HEK293 (cell line): ENCODE data around the gene TMEM250.

Experiments
- CTCF ChIA-PET: fragments of 350-600 bp; formaldehyde crosslinking; extraction: SDS; loops from one replicate; lab custom pipeline; 2021; ENCODE audit warnings: antibody characterized with exemption; lab: Yijun Ruan, JAX
- POLR2A ChIA-PET: fragments of 300-600 bp; formaldehyde crosslinking; extraction: SDS; loops from one replicate; lab custom pipeline; 2020; ENCODE audit warnings: antibody characterized with exemption, inconsistent platforms; lab: Yijun Ruan, JAX
- H3K27ac ChIP-seq: fragments of 200-500 bp; sonication (Bioruptor generic); 2 replicates; pipeline ENCODE4 v1.5.1; 2014; ENCODE audit warnings: low read depth, low read length, control low read depth, inconsistent platforms; ENCODE audit errors: extremely low read depth
- H3K36me3 ChIP-seq, 2 experiments: fragments of 200-500 bp in 1 of 2; sonication (Bioruptor generic) in 1 of 2; 1 replicate in 1 of 2; 2 replicates in 1 of 2; pipeline ENCODE4 v1.5.1; 2014 to 2017; ENCODE audit warnings: inconsistent platforms in 2 of 2, low read length in 2 of 2; ENCODE audit not compliant: control insufficient read depth in 2 of 2, insufficient read depth in 1 of 2
- H3K4me1 ChIP-seq: fragments of 200-500 bp; sonication (Bioruptor generic); 2 replicates; pipeline ENCODE4 v1.5.1; 2014; ENCODE audit warnings: mild to moderate bottlenecking, low read length, inconsistent platforms; ENCODE audit not compliant: control insufficient read depth, insufficient read depth
- H3K4me3 ChIP-seq: 2 replicates; pipeline ENCODE4 v1.5.1; 2011; ENCODE audit warnings: low read depth, mild to moderate bottlenecking, control low read depth, low read length, moderate library complexity
- H3K9me3 ChIP-seq: fragments of 200-500 bp; sonication (Bioruptor generic); 2 replicates; pipeline ENCODE4 v1.5.1; 2014; ENCODE audit warnings: low read depth, low read length, inconsistent platforms; ENCODE audit not compliant: control insufficient read depth, insufficient read depth
- GLI2 ChIP-seq: fragments of 450-650 bp; formaldehyde crosslinking; IDR thresholded peaks from 2 replicates; pipeline ENCODE4; 2017; ENCODE audit warnings: missing biosample characterization, missing genetic modification characterization, low read depth, borderline replicate concordance
- GLIS2 ChIP-seq: fragments of 450-650 bp; formaldehyde crosslinking; IDR thresholded peaks from 2 replicates; pipeline ENCODE4 v1.5.1; 2016; ENCODE audit warnings: missing biosample characterization, missing genetic modification characterization
- KLF8 ChIP-seq: fragments of 450-650 bp; formaldehyde crosslinking; IDR thresholded peaks from 2 replicates; pipeline ENCODE4 v1.5.1; 2016; ENCODE audit warnings: missing biosample characterization, missing genetic modification characterization
- OSR2 ChIP-seq: fragments of 450-650 bp; formaldehyde crosslinking; IDR thresholded peaks from 2 replicates; pipeline ENCODE4 v1.5.1; 2016; ENCODE audit warnings: missing biosample characterization, missing genetic modification characterization
- REPIN1 ChIP-seq: fragments of 450-650 bp; formaldehyde crosslinking; IDR thresholded peaks from 2 replicates; pipeline ENCODE4 v1.5.1; 2017; ENCODE audit warnings: missing biosample characterization, missing genetic modification characterization, low read depth
- REST ChIP-seq: fragments of 450-650 bp; formaldehyde crosslinking; IDR thresholded peaks from 2 replicates; pipeline ENCODE4 v1.5.1; 2016; ENCODE audit warnings: missing biosample characterization, missing genetic modification characterization
- YY2 ChIP-seq: fragments of 450-650 bp; formaldehyde crosslinking; IDR thresholded peaks from 2 replicates; pipeline ENCODE4 v1.5.1; 2016; ENCODE audit warnings: missing biosample characterization, missing genetic modification characterization
- ZBTB20 ChIP-seq: fragments of 450-650 bp; formaldehyde crosslinking; IDR thresholded peaks from 2 replicates; pipeline ENCODE4 v1.5.1; 2016; ENCODE audit warnings: missing biosample characterization, missing genetic modification characterization
- ZEB2 ChIP-seq: fragments of 450-650 bp; formaldehyde crosslinking; IDR thresholded peaks from 2 replicates; pipeline ENCODE4 v1.5.1; 2016; ENCODE audit warnings: missing biosample characterization, missing genetic modification characterization
- ZFHX2 ChIP-seq: fragments of 450-650 bp; formaldehyde crosslinking; conservative IDR thresholded peaks from 2 replicates; pipeline ENCODE4 v1.5.1; 2016; ENCODE audit warnings: missing biosample characterization, missing genetic modification characterization
- ZNF24 ChIP-seq: fragments of 450-650 bp; formaldehyde crosslinking; IDR thresholded peaks from 2 replicates; pipeline ENCODE4 v1.5.1; 2016; ENCODE audit warnings: missing biosample characterization, missing genetic modification characterization
- ZNF274 ChIP-seq, 2 experiments: fragments of 200-500 bp in 1 of 2; fragments of 450-650 bp in 1 of 2; sonication (Bioruptor generic) in 1 of 2; formaldehyde crosslinking in 1 of 2; IDR thresholded peaks; 2 replicates each; pipeline versions ENCODE4 v1.5.1 to v1.6.1; 2014 to 2016; ENCODE audit warnings: borderline replicate concordance in 1 of 2, inconsistent platforms in 1 of 2, low read length in 1 of 2, missing biosample characterization in 1 of 2, missing genetic modification characterization in 1 of 2
- ZNF302 ChIP-seq: fragments of 450-650 bp; formaldehyde crosslinking; IDR thresholded peaks from 2 replicates; pipeline ENCODE4 v1.5.1; 2016; ENCODE audit warnings: missing biosample characterization, missing genetic modification characterization, low read depth
- ZNF350 ChIP-seq: fragments of 450-650 bp; formaldehyde crosslinking; IDR thresholded peaks from 2 replicates; pipeline ENCODE4 v1.5.0; 2017; ENCODE audit warnings: missing biosample characterization, mild to moderate bottlenecking, missing genetic modification characterization
- ZNF514 ChIP-seq: fragments of 450-650 bp; formaldehyde crosslinking; IDR thresholded peaks from 2 replicates; pipeline ENCODE4 v1.5.1; 2016; ENCODE audit warnings: missing biosample characterization, missing genetic modification characterization
- ZNF600 ChIP-seq: fragments of 450-650 bp; formaldehyde crosslinking; IDR thresholded peaks from 2 replicates; pipeline ENCODE4 v1.5.1; 2016; ENCODE audit warnings: missing biosample characterization, missing genetic modification characterization
- ZNF677 ChIP-seq: fragments of 450-650 bp; IDR thresholded peaks from 2 replicates; pipeline ENCODE4 v1.5.0; 2018; ENCODE audit warnings: missing biosample characterization, mild to moderate bottlenecking, missing genetic modification characterization, moderate library complexity
- ZNF701 ChIP-seq: fragments of 450-650 bp; formaldehyde crosslinking; IDR thresholded peaks from 2 replicates; pipeline ENCODE4 v1.5.1; 2016; ENCODE audit warnings: missing biosample characterization, missing genetic modification characterization
- TF ChIP-seq, protein P1 (sequence below): fragments of 450-650 bp; formaldehyde crosslinking; conservative IDR thresholded peaks from 2 replicates; pipeline ENCODE4 v1.5.1; 2016; ENCODE audit warnings: low read depth, missing biosample characterization, missing genetic modification characterization
- TF ChIP-seq, protein P2 (sequence below): fragments of 450-650 bp; formaldehyde crosslinking; IDR thresholded peaks from 2 replicates; pipeline ENCODE4 v1.5.1; 2016; ENCODE audit warnings: missing biosample characterization, missing genetic modification characterization
- TF ChIP-seq, protein P3 (sequence below): fragments of 450-650 bp; formaldehyde crosslinking; IDR thresholded peaks from 2 replicates; pipeline ENCODE4 v1.5.1; 2016; ENCODE audit warnings: missing biosample characterization, missing genetic modification characterization, borderline replicate concordance

The TMEM250 gene

DNA sequence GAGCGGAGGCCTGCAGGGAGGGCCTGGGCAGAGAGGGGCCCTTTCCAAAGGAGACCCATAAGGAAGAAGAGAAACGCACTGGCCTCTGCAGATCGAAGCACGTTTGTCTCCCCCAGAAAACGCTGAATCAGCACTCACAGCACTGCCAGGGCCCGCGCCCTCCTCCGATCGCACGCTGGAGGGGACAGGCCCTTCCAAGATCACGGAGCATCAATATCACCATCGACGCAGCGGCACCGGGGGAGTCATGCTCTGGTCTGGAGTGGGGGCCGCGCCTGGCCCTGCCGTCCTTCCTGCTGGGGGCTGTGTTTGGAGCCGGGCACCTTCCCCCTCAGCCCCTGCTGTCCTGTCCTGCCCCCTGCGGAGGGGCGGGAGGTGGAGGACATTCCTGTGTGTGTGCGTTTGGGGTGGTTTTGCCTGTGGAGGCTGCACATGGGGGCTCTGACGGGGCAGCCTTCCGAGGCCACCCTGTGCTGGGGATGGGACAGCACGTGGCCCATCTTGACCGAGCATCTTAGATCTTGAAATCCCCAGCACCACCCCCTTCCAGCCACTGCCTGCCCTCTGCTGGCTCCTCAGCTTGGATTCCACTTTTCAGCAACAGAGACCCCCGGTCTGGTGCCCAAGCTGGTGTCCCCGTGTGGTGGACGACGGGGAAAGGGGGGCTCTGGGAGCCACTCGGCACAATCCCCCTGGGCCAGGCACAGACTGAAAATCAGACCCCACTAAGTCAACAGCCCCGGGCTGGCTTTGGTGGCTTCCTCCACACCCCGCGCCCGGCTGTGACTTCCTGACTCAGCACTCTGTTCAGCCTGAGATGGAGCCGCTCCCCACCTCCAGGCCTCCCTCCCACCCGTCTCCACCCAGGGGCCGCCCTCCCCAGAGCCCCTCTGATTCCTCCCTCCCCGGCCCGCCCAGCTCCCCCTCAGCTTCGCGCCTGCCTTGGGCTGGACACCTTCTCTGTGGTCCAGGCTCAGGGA, 8.3 kb downstream of the TMEM250 start (continued):
- TF ChIP-seq ZFHX2 (tag by site-specific recombination) = peak; percentile 57; the same call in 1 of the 2 replicates
- TF ChIP-seq REPIN1 (tag by site-specific recombination) = no peak
- no peak for TF ChIP-seq ZNF274 (IDR thresholded peaks at IDR 0.05; ENCODE audit: low read length)
- TF ChIP-seq ZNF274 (tag by site-specific recombination; IDR thresholded peaks at IDR 0.05; ENCODE audit: borderline replicate concordance) = no peak
- TF ChIP-seq, protein P1, sequence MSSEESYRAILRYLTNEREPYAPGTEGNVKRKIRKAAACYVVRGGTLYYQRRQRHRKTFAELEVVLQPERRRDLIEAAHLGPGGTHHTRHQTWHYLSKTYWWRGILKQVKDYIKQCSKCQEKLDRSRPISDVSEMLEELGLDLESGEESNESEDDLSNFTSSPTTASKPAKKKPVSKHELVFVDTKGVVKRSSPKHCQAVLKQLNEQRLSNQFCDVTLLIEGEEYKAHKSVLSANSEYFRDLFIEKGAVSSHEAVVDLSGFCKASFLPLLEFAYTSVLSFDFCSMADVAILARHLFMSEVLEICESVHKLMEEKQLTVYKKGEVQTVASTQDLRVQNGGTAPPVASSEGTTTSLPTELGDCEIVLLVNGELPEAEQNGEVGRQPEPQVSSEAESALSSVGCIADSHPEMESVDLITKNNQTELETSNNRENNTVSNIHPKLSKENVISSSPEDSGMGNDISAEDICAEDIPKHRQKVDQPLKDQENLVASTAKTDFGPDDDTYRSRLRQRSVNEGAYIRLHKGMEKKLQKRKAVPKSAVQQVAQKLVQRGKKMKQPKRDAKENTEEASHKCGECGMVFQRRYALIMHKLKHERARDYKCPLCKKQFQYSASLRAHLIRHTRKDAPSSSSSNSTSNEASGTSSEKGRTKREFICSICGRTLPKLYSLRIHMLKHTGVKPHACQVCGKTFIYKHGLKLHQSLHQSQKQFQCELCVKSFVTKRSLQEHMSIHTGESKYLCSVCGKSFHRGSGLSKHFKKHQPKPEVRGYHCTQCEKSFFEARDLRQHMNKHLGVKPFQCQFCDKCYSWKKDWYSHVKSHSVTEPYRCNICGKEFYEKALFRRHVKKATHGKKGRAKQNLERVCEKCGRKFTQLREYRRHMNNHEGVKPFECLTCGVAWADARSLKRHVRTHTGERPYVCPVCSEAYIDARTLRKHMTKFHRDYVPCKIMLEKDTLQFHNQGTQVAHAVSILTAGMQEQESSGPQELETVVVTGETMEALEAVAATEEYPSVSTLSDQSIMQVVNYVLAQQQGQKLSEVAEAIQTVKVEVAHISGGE (tag by site-specific recombination) = no peak

DNA sequence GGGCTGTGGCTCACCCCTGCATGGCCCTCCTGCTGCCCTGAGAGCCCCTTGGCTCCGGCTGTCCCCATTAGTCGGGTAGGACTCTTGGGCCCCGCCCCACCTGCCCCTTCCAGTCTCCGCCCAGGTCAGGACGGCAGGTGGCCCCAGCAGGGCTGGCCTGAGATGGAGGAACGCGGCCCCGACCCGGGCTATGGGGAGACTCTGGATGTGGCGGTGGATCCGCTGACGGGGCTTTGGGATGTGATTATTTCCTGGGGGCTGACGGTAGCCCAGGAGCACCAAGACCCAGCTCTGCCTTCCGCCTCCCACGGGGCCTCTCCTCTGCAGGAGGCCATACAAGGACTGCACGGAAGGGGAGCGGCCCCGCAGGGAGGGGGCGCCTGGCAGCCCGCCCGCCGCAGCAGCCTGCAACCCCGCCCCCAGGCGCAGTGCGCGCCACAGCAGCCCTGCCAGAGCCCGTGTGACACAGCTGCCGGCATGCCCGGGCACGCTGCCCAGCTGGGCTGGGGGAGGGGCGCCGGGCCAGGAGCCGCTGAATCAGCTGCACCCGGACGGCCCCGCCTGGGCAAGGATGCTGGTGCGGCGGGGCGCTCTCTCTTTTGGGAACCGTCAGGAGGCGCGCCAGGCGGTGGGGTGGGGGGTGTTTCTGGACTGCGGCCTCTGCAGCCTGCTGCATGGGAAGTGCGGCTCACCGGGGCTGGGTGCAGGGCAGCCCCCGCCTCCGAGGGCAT, 9.2 kb downstream of the TMEM250 start:
- POLR2A ChIA-PET = interaction anchor here (0.6 to 7.9 kb wide), 12 partner anchors 8 to 1114 kb away, joined by 3 to 84 read pairs (median 4); partner anchors contain the start of genes NACC2, TMEM250 and UBAC1
- peak overlapping the region; percentile 92 for H3K27ac ChIP-seq
- no peak for TF ChIP-seq ZNF350 (tag by site-specific recombination)
- peak; percentile 59 for TF ChIP-seq ZNF600
- peak; percentile 93 for TF ChIP-seq ZEB2
- TF ChIP-seq, protein P2, sequence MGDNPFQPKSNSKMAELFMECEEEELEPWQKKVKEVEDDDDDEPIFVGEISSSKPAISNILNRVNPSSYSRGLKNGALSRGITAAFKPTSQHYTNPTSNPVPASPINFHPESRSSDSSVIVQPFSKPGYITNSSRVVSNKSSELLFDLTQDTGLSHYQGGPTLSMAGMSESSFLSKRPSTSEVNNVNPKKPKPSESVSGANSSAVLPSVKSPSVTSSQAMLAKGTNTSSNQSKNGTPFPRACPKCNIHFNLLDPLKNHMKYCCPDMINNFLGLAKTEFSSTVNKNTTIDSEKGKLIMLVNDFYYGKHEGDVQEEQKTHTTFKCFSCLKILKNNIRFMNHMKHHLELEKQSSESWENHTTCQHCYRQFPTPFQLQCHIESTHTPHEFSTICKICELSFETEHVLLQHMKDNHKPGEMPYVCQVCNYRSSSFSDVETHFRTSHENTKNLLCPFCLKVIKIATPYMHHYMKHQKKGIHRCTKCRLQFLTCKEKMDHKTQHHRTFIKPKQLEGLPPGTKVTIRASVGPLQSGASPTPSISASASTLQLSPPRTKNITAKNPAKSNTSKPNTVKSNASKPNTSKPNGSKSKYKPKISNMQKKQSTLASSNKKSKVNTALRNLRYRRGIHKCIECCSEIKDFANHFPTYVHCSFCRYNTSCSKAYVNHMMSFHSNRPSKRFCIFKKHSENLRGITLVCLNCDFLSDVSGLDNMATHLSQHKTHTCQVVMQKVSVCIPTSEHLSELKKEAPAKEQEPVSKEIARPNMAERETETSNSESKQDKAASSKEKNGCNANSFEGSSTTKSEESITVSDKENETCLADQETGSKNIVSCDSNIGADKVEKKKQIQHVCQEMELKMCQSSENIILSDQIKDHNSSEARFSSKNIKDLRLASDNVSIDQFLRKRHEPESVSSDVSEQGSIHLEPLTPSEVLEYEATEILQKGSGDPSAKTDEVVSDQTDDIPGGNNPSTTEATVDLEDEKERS (tag by site-specific recombination) = no peak
- TF ChIP-seq ZNF24 (tag by site-specific recombination) = peak; percentile 57; the same call in 1 of the 2 replicates
- TF ChIP-seq, protein P3, sequence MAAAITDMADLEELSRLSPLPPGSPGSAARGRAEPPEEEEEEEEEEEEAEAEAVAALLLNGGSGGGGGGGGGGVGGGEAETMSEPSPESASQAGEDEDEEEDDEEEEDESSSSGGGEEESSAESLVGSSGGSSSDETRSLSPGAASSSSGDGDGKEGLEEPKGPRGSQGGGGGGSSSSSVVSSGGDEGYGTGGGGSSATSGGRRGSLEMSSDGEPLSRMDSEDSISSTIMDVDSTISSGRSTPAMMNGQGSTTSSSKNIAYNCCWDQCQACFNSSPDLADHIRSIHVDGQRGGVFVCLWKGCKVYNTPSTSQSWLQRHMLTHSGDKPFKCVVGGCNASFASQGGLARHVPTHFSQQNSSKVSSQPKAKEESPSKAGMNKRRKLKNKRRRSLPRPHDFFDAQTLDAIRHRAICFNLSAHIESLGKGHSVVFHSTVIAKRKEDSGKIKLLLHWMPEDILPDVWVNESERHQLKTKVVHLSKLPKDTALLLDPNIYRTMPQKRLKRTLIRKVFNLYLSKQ (tag by site-specific recombination) = no peak
- no peak for TF ChIP-seq ZNF701 (tag by site-specific recombination)
- TF ChIP-seq GLI2 (tag by site-specific recombination) = 0 out of 2 replicates have a peak, but pooled peaks have one; percentile 70
- peak; percentile 98 for TF ChIP-seq GLIS2 (tag by site-specific recombination)
- no peak for TF ChIP-seq ZNF514 (tag by site-specific recombination)
- peak; percentile 28; the same call in 1 of the 2 replicates for TF ChIP-seq YY2 (tag by site-specific recombination)
- no peak for TF ChIP-seq ZNF302 (tag by site-specific recombination)
- peak; percentile 97 for TF ChIP-seq OSR2 (tag by site-specific recombination)
- peak; percentile 91 for TF ChIP-seq ZBTB20 (tag by site-specific recombination)
- peak; percentile 95 for TF ChIP-seq KLF8 (tag by site-specific recombination)
- TF ChIP-seq REST = no peak
- no peak for TF ChIP-seq ZNF677

More for the DNA sequence above, 9.2 kb downstream of the TMEM250 start:
- CTCF ChIA-PET = interaction anchor here (0.5 to 4.4 kb wide), 7 partner anchors 9 to 507 kb away, joined by 3 to 20 read pairs (median 3); no protein-coding TSS in a partner anchor
- Histone ChIP-seq H3K36me3 (peaks cover 0 to 2% of the 10 kb centered on the region in 2 experiments; a peak in 1 of 3 replicates), H3K4me3 (peak overlapping the region; percentile 5), H3K4me1 (peaks cover 8% of the 10 kb centered on the region; the same call in 1 of the 2 replicates), H3K9me3 (no peaks in the 10 kb centered on the region)
